Measurements from ENCODE around the gene ABHD16B.
A peak's percentile ranks its signal among the peaks of the same experiment; 100 is the strongest.

Gene ABHD16B

DNA sequence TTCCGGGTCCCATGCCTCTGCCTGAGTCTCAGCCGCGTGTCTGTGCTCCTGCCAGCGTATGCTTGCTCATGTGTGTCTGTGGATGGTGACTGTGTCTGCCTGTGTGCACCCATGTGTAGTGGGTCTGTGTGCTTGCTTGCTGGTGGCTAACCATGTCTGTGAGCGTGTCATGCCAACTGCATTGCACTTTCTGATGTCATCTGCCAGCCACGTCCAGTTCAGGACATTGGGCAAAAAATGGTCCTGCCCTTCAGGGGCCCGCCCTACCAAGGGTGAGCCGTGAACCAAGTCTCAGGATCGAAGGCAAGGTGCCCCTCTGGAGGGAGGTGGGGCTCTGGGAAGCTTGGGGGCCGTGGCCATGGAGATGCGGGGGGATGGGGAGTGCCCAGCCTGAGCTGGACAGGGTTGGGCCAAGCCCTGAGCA is 20.9 kb upstream of the ABHD16B start:
- TF ChIP-seq SUZ12 (IDR thresholded peaks at IDR 0.05): no peak
- no peak for TF ChIP-seq HDGF (IDR thresholded peaks at IDR 0.05; ENCODE audit: borderline replicate concordance)
- no peak for TF ChIP-seq CTBP1 (IDR thresholded peaks at IDR 0.05; ENCODE audit: borderline replicate concordance)
- CTCF ChIA-PET: no interaction called here
- POLR2A ChIA-PET: no interaction called here
- no peak for DNase-seq (ENCODE audit: extremely low spot score)

DNA sequence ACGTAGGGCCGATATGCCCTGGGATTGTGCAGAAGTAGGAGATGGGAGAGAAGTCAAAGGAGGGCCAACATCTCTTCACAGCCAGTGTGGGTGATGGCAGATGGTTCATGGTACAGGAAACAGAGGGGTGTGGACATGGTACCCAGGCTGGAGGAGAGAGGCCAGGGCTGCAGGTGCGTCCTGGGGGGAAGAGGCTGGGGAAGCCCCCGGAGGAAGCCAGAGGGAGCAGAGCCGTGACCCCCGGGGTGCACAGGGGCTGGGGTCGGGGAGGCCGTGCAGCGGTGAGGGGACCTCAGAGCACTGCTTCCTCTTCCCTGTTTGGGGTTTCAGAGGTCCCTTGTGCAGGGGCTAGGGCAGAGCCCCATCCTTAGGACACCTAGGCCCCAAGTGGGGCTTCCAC is 19.0 kb upstream of the ABHD16B start:
- POLR2A ChIA-PET: no interaction called here
- CTCF ChIA-PET: no interaction called here
- DNase-seq (ENCODE audit: extremely low spot score): no peak
- TF ChIP-seq ELF4 (IDR thresholded peaks at IDR 0.05) (no peak), NFRKB (IDR thresholded peaks at IDR 0.05) (no peak), FOXM1 (IDR thresholded peaks at IDR 0.05; ENCODE audit: borderline replicate concordance) (no peak)
- TF ChIP-seq, protein P1, sequence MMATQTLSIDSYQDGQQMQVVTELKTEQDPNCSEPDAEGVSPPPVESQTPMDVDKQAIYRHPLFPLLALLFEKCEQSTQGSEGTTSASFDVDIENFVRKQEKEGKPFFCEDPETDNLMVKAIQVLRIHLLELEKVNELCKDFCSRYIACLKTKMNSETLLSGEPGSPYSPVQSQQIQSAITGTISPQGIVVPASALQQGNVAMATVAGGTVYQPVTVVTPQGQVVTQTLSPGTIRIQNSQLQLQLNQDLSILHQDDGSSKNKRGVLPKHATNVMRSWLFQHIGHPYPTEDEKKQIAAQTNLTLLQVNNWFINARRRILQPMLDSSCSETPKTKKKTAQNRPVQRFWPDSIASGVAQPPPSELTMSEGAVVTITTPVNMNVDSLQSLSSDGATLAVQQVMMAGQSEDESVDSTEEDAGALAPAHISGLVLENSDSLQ (IDR thresholded peaks at IDR 0.05): no peak

DNA sequence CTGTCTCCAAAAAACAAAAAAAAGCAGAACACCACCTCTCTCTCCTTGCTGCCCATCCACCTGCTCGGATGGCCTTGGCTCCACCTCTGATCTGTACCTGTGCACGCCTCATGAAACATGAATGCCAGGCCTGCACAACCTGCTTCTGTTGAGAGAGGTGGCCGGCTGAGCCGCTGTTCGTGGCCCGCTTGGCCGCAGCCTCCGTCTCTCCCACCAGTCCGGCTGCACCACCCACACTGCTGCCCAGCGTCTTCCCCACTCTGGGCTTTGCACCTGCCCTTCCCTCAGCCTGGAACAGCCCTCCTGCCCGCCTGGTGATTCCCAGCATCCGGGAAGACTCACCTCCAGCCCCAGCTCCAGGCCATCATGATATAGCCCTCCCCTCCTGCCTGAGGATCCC is 18.1 kb upstream of the ABHD16B start:
- DNase-seq (ENCODE audit: extremely low spot score): no peak
- no peak for TF ChIP-seq SUZ12 (IDR thresholded peaks at IDR 0.05)
- TF ChIP-seq HDGF (IDR thresholded peaks at IDR 0.05; ENCODE audit: borderline replicate concordance): no peak
- no peak for TF ChIP-seq SP1 (IDR thresholded peaks at IDR 0.05)
- TF ChIP-seq BHLHE40 (IDR thresholded peaks at IDR 0.05; ENCODE audit: borderline replicate concordance): no peak
- TF ChIP-seq CTBP1 (IDR thresholded peaks at IDR 0.05; ENCODE audit: borderline replicate concordance): no peak
- no peak for TF ChIP-seq TARDBP (IDR thresholded peaks at IDR 0.05)
- no peak for TF ChIP-seq FOXA1 (IDR thresholded peaks at IDR 0.05)
- TF ChIP-seq LEF1 (IDR thresholded peaks at IDR 0.05; ENCODE audit: borderline replicate concordance): no peak
- TF ChIP-seq NFRKB (IDR thresholded peaks at IDR 0.05): no peak
- TF ChIP-seq ARNT (IDR thresholded peaks at IDR 0.05): no peak
- ChIA-PET CTCF (no interaction called here), POLR2A (no interaction called here)

DNA sequence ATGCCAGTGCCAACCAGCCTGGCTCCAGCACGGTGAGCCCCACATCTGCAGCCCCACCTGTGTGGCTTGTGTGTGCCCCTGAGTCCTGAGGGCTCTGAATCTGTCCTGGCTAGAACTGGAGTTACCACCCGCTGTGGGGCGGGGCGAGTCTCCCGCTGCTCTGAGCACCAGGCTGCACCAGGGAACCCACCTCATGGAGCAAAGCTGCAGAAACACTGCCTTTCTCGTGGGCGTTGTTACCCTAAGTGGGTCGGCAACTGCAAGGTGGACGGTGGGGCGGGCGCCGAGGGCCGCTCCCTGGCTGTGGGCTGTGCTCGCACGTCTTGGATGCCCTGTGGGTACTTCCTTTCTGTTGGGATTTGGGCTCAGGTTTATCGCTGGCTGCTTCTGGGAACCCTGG is 17.5 kb upstream of the ABHD16B start:
- ChIA-PET POLR2A (no interaction called here), CTCF (interaction anchor here (0.7 kb wide), 1 partner anchor 415 kb away, joined by 3 read pairs; no protein-coding TSS in a partner anchor)
- TF ChIP-seq ARNT (IDR thresholded peaks at IDR 0.05): no peak
- TF ChIP-seq SUZ12 (IDR thresholded peaks at IDR 0.05): no peak
- TF ChIP-seq NFRKB (IDR thresholded peaks at IDR 0.05): no peak
- TF ChIP-seq, protein P1 (IDR thresholded peaks at IDR 0.05): no peak
- no peak for TF ChIP-seq TARDBP (IDR thresholded peaks at IDR 0.05)
- no peak for TF ChIP-seq FOXK2 (IDR thresholded peaks at IDR 0.05)
- TF ChIP-seq CTBP1 (IDR thresholded peaks at IDR 0.05; ENCODE audit: borderline replicate concordance): no peak
- no peak for TF ChIP-seq HDGF (IDR thresholded peaks at IDR 0.05; ENCODE audit: borderline replicate concordance)
- TF ChIP-seq BHLHE40 (IDR thresholded peaks at IDR 0.05; ENCODE audit: borderline replicate concordance): no peak
- no peak for TF ChIP-seq L3MBTL2 (conservative IDR thresholded peaks at IDR 0.05)
- no peak for DNase-seq (ENCODE audit: extremely low spot score)

DNA sequence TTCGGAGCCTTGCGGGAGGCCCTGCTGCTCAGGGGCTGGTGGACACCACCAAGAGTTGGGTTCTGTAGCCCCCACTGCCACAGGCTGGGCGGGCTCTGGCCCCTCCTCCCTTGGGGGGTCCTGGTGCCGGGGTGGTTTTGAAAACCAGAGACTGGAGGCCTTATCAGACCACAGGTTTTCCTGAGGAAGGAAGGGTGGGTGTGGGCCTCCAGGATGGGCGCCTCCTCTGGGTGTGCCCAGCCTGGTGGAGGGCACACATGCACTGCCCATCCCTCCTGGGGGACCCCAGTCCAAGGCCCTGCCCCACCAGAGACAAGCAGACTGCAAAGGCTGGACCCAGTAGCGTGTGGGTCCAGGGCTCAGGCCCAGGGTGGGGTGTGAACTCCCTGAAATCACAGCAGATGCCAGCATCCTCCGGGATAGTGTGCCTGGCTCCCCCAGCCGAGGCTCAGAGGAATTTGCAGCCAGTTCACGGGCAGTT is 16.7 kb upstream of the ABHD16B start:
- ChIA-PET CTCF (interaction anchor here (0.7 kb wide), 1 partner anchor 416 kb away, joined by 3 read pairs; no protein-coding TSS in a partner anchor), POLR2A (no interaction called here)
- TF ChIP-seq ZNF384 (IDR thresholded peaks at IDR 0.05): no peak
- TF ChIP-seq FOXK2 (IDR thresholded peaks at IDR 0.05): no peak
- TF ChIP-seq NFRKB (IDR thresholded peaks at IDR 0.05): no peak
- TF ChIP-seq FOXM1 (IDR thresholded peaks at IDR 0.05; ENCODE audit: borderline replicate concordance): no peak
- TF ChIP-seq TARDBP (IDR thresholded peaks at IDR 0.05): no peak
- TF ChIP-seq SUZ12 (IDR thresholded peaks at IDR 0.05): no peak
- TF ChIP-seq BHLHE40 (IDR thresholded peaks at IDR 0.05; ENCODE audit: borderline replicate concordance): no peak
- no peak for TF ChIP-seq FOXA1 (IDR thresholded peaks at IDR 0.05)
- TF ChIP-seq HDGF (IDR thresholded peaks at IDR 0.05; ENCODE audit: borderline replicate concordance): no peak
- no peak for TF ChIP-seq ARNT (IDR thresholded peaks at IDR 0.05)
- no peak for TF ChIP-seq LEF1 (IDR thresholded peaks at IDR 0.05; ENCODE audit: borderline replicate concordance)
- TF ChIP-seq ELF4 (IDR thresholded peaks at IDR 0.05): no peak
- TF ChIP-seq, protein P1 (IDR thresholded peaks at IDR 0.05): no peak
- no peak for TF ChIP-seq SP1 (IDR thresholded peaks at IDR 0.05)
- TF ChIP-seq L3MBTL2 (conservative IDR thresholded peaks at IDR 0.05): no peak
- TF ChIP-seq CTBP1 (IDR thresholded peaks at IDR 0.05; ENCODE audit: borderline replicate concordance): no peak
- DNase-seq (ENCODE audit: extremely low spot score): no peak

DNA sequence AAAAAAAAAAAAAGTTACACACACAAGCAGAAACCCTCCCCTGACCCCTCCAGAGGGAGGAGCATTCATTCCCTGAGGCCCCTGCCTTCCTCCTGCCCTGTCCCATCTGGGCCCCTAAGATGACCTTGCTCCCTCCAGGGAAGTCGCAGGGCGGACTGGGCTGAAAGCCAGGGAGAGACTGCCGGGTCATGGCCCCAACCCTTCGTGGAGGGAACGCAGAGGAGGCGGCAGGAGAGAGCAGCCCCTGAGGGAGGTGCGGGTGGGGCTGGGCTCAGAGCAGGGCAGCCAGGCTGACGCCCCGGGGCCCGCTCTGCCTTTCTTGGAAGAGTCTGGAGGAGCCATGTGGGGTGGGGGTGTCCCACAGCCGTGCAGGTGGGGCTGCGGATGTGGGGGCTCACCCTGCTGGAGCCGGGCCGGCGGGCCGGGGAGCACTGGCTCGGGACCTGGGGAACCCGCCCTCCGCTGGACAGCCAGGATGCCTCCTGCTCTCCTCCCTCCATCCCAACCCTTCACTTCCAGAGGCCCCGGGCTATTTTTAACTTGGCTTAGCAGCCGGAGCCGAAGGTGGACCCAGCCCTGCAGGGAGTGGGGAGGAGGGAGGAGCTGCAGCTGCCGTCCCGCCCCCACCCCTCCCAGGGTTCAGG is 15.0 kb upstream of the ABHD16B start:
- DNase-seq (ENCODE audit: extremely low spot score): peak; percentile 62
- ChIA-PET CTCF (no interaction called here), POLR2A (interaction anchor here (1.4 kb wide), 1 partner anchor 17 kb away, joined by 3 read pairs; no protein-coding TSS in a partner anchor)
- TF ChIP-seq HDGF (IDR thresholded peaks at IDR 0.05; ENCODE audit: borderline replicate concordance) (no peak), ZNF384 (IDR thresholded peaks at IDR 0.05) (peak; percentile 88)

DNA sequence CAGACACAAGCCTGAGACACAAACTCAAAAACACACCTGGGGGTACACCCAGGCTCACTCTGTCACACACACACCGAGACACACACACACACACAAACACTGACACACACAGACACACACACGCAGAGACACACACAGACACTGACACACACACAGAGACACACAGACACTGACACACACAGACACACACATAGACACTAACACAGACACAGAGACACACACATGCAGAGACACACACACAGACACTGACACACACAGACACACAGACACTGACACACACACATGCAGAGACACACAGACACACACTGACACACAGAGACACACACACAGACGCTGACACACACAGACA is 14.4 kb upstream of the ABHD16B start:
- CTCF ChIA-PET: no interaction called here
- TF ChIP-seq ZNF384 (IDR thresholded peaks at IDR 0.05) (no peak), NFRKB (IDR thresholded peaks at IDR 0.05) (no peak), L3MBTL2 (conservative IDR thresholded peaks at IDR 0.05) (no peak), TARDBP (IDR thresholded peaks at IDR 0.05) (no peak), SP1 (IDR thresholded peaks at IDR 0.05) (no peak), FOXA1 (IDR thresholded peaks at IDR 0.05) (no peak), ELF4 (IDR thresholded peaks at IDR 0.05) (no peak)
- no peak for DNase-seq (ENCODE audit: extremely low spot score)
- POLR2A ChIA-PET: interaction anchor here (1.4 kb wide), 1 partner anchor 17 kb away, joined by 3 read pairs; no protein-coding TSS in a partner anchor
